Measurements from ENCODE around the gene OVOL2.

DNA sequence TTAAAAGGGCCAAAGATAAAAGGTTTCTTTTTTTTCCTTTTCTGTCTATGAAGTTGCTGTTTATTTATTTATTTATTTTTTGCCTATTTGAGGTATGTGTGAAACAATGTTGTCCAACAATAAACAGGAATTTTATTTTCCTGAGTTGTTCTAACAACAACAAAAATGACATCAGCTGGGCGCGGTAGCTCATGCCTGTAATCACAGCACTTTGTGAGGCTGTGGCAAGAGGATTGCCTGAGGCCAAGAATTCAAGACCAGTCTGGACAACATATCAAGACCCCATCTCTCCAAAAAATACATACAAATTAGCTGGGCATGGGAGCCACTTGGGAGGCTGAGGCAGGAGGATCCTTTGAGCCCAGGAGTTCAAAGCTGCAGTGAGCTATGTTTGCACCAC is 44.8 kb downstream of the OVOL2 start:
- TF ChIP-seq, protein P1, sequence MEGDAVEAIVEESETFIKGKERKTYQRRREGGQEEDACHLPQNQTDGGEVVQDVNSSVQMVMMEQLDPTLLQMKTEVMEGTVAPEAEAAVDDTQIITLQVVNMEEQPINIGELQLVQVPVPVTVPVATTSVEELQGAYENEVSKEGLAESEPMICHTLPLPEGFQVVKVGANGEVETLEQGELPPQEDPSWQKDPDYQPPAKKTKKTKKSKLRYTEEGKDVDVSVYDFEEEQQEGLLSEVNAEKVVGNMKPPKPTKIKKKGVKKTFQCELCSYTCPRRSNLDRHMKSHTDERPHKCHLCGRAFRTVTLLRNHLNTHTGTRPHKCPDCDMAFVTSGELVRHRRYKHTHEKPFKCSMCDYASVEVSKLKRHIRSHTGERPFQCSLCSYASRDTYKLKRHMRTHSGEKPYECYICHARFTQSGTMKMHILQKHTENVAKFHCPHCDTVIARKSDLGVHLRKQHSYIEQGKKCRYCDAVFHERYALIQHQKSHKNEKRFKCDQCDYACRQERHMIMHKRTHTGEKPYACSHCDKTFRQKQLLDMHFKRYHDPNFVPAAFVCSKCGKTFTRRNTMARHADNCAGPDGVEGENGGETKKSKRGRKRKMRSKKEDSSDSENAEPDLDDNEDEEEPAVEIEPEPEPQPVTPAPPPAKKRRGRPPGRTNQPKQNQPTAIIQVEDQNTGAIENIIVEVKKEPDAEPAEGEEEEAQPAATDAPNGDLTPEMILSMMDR (IDR thresholded peaks at IDR 0.05) = no peak
- TF ChIP-seq POLR2A (IDR thresholded peaks at IDR 0.05) (no peak), POLR2AphosphoS5 (IDR thresholded peaks at IDR 0.05) (no peak)
